GM19023 (cell line): ENCODE data around the gene PAPPA2.

Experiments used
- ATAC-seq: cut with Tn5 transposase; IDR thresholded peaks from one replicate; pipeline ENCODE4 v1.9.1; 2021; ENCODE audit warnings: mild to moderate bottlenecking, moderate library complexity; ENCODE audit not compliant: unreplicated experiment

Gene PAPPA2

DNA sequence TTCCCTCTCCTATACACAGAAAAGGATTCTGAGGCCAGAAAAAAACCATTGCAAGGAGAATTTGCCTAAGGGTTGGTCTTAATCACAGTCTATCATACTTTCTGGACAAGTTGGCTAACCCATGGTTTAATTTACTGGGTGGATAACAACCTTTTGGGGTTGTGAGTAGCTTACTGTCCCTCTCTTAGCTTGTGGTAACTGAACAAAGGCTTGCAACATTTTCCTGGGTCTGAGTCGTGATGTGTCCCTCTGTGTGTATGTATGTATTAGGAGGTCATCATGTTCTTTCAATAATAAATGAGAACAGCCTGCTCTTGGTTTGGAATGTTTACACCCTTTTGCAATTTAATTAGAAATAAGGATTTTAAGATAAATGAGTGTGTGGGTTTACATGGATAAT is 36.7 kb downstream of the PAPPA2 start:
- ATAC-seq: no peak

- no peak for ATAC-seq
Measured at GRCh38 chr1:176501599-176501998, 38.6 kb downstream of the PAPPA2 start.

DNA sequence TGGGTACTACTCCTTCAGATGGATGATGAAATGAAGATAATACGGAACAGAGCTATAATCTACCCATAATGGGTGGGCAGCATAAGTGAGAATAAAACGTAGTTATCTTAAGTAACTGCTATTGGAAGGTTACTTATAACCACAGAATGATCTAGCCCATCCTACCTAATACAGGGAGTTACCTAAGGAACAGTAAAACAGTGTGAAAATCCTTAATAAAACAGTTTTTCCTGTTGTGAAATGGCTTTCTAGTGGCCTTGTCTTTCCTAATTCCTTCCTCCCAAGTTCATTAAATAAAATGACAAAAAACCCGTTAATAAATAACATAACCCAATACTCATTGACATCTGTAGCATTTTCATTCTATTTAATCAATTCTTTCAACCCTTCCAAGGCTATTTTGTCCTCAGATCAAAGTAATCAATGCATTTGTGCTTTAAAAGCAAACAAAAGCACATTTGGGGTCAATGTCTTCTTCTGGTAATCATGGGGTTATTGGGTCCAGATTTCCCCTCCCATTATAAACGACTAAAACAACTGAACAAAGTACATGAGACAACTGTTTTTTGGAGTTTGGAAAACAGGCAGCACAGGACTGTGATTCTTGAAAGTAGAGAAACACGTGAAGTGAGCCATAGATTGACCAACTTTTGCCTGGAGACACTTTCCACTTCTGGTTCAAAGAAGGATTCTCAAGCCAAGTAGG is 42.0 kb downstream of the PAPPA2 start:
- ATAC-seq: no peak

- ATAC-seq: no peak
Measured at GRCh38 chr1:176512966-176513365, 50.0 kb downstream of the PAPPA2 start.

DNA sequence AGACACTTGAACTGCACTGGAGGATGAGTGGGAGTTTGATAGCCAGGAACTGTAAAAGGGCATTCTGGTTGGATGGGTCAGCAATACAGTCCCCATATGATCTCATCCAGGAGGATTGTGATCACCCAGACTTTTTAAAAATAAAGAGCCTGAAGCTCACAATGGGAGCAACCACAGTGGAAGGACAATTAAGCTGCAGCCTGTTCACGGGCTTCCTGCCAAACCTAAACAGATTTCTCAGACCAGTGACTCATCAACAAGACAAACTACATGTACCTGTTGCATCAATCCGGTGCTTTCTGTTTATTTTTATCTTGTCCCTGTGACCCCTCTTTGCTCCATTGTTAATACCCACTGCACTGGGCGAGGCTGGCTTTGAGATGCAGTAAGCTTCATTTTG is 52.3 kb downstream of the PAPPA2 start:
- no peak for ATAC-seq

DNA sequence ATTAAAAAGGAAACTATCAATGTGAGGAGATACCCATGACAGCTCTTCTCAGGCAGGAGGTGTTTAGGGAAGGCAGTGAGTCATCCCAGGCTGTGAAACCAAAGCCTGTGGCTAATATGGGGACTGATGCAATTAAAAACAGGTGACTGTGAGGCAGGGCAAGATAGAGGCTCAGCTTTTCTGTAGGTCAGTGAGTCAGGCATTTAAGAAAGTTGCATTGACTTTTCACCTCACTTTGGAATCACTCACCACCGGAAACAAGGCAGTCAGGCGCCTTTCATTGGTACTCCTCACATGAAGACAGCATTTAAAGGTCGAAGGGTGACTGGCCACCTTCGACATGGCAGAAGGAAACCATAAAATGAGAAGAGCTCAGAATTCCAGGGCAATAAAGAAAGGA is 54.5 kb downstream of the PAPPA2 start:
- ATAC-seq: no peak

- no peak for ATAC-seq
Measured at GRCh38 chr1:176521211-176521610, 58.2 kb downstream of the PAPPA2 start.

- ATAC-seq: no peak
Measured at GRCh38 chr1:176522310-176522845, 59.4 kb downstream of the PAPPA2 start.

DNA sequence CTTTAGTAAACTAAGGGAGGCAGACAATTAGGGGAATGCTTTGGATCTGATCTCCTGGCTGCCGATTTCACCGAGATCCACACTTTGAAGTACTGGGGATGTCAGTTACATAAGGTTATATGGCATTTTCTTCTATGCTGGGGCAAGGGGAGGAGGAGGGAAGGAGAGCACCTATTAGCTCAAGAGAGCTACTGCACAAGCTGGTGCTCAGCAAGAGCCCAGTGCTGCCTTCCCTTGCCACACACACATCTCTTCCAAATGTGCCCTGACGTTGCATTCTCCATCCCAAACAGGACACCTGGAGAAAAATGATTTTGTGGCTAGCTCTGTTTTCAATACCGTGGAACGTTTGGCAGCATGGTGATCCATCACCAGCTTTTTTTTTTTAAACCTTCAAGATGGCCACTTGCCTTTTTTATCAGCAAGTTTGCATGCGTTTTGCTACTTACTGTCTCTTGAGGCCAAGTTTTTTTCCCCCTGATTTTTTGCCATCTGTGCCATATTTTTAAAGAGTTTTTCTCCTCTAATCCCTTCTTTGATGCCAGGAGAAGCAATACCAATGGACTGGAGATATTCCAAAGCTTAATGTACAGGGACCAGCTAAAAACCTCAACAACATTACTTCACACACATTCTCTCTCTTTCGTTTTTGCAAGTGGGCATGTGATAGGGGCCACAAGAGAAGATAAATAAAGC is 66.6 kb downstream of the PAPPA2 start:
- ATAC-seq: no peak

GRCh38 chr1:176531036-176531435 is 68.1 kb downstream of the PAPPA2 start:
- no peak for ATAC-seq

DNA sequence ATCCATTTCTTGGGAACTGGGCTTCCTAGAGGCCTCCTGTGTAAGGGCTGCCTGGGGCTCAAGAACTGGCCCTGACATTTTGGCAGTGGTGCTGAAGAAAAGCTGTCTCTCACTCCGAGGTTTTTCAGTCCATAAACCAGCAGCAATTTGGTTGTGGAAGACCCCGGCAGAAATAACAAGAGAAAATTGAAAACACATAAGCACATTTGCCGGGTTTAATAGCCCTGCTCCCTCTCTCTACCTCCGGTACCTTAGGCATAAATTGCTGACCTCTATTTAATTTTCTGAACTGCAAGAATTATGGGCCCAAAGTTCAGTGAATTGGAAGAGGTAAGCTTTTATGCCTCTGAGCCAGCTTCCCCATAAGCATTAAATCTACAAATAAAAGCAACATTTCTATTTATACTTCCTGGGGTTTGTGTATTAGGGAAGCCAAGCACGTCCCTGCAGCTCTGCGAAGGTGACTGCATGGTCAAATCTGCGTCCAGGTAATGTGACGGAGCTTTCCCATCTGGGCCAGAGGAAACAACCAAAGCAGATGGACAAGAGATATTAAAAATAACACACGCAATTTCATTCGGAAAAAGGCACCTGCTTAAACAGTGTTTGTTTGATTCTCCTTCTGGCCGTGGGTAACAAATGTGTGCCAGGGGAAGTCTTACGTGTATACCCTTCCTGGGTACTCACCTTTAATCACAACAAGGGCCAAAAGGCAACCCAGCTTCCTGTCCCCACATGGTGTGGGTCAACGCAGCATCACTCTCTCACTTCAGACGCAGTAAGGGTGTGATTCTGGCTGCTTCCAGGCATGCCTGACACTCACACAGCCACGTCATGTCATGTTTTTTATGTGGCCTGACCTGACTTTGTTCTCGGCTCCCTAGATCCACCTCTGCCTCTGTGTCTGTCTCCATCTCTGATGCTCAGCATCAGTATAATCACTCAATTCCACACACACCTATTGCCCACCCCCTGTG is 69.2 kb downstream of the PAPPA2 start:
- ATAC-seq: no peak

DNA sequence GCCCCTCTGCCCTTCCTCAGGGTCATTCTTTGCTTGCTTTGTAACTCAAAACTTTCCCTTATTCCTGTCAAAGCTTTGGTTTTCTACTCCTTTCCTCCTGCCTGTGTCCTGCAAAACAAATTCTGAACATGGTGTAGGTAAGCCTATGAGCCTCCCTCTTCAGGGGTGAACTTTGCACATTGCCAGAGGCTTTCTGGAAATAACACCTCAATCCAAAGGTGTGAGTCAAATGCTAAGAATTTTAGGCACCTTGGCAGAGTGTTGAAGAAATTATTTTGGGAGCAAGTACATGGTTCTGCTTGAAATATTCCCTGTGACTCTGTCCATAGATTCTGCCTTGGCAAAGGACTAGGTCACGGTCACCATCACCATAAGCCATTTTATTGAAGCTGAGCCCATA is 70.0 kb downstream of the PAPPA2 start:
- ATAC-seq: no peak

- ATAC-seq: no peak
Measured at GRCh38 chr1:176536588-176536987, 73.6 kb downstream of the PAPPA2 start.

GRCh38 chr1:176539018-176539417 is 76.0 kb downstream of the PAPPA2 start:
- no peak for ATAC-seq

GRCh38 chr1:176540428-176540827 is 77.5 kb downstream of the PAPPA2 start:
- ATAC-seq: no peak

GRCh38 chr1:176541663-176542062 is 78.7 kb downstream of the PAPPA2 start:
- no peak for ATAC-seq

GRCh38 chr1:176542352-176542751 is 79.4 kb downstream of the PAPPA2 start:
- ATAC-seq: no peak

GRCh38 chr1:176543360-176544129 is 80.6 kb downstream of the PAPPA2 start:
- ATAC-seq: no peak

DNA sequence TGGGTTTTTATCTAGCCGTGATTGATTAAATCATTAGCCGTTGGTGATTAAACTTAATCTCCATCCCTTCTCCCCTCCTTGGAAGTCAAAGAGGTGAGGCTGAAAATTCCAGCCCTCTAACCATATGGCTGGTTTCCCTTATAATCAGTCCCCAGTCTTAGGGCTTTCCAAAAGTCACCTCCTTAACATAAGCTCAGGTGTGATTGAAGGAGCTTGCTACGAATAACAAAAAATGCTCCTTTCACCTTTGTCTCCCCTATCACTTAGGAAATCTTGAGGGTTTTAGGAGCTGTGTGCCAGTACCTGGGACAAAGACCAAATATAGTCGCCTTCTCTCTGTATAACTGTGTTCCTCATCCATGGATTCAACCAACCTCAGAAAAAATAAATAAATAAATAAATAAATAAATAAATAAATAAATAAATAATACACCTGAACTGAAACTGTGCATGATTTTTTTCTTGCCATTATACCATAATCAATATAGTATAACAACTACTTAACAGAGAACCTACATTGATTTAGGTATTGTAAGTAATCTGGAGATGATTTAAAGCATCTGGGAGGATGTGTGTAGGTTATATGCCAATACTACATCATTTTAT is 82.2 kb downstream of the PAPPA2 start:
- ATAC-seq: no peak

DNA sequence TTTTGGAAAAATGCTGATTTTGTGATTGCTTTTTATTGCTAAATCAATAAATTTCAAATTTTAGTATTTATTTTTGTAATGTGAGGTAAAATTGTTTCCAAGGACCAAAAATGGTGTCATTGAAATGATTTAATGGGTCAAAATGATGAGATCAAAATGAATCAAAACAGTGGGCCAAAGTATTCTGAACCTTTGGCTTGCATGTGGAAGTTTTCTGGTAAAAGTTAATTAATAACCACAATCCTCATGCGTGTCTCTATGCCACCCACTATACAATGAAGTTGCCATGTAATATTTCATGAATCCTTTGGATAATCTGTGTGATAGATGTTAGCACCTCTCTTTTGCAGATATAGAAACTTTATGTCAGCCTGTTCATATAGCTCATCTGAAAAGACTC is 83.8 kb downstream of the PAPPA2 start:
- ATAC-seq: no peak
